NOMO-1 treated with dmso at 0.1 percent for 144 hours (cell line): ENCODE results near the gene ERO1A.
A peak's percentile ranks its signal among the peaks of the same experiment; 100 is the strongest.
"Not testable (repeated sequence)": the region's sequence is repeated elsewhere in the genome, so short reads cannot be mapped to it uniquely, and the experiment has no call there.

Experiments used
- DNase-seq: peaks from one replicate; lab custom pipeline; 2025; ENCODE audit not compliant: unreplicated experiment; lab: John Stamatoyannopoulos, UW

ERO1A gene

GRCh38 chr14:52695481-52696091 is at the start of gene ERO1A:
Gene ERO1A, minus strand, starts transcription at chr14:52695558. Its CDS starts 77 bp downstream, at chr14:52695481.
- DNase-seq: peak; percentile 50

- no peak for DNase-seq
Measured at GRCh38 chr14:52741865-52742264, 46.5 kb upstream of the ERO1A start.

- no peak for DNase-seq
Measured at GRCh38 chr14:52740751-52741150, 45.4 kb upstream of the ERO1A start.

GRCh38 chr14:52738409-52738808 is 43.1 kb upstream of the ERO1A start:
- no peak for DNase-seq

GRCh38 chr14:52735921-52736489 is 40.6 kb upstream of the ERO1A start:
- DNase-seq: no peak

GRCh38 chr14:52733824-52734223 is 38.5 kb upstream of the ERO1A start:
- no peak for DNase-seq

- no peak for DNase-seq
Measured at GRCh38 chr14:52730709-52731111, 35.4 kb upstream of the ERO1A start.

GRCh38 chr14:52729925-52730708 is 34.8 kb upstream of the ERO1A start, which contains the start of gene STYX:
Gene STYX, plus strand, starts transcription at chr14:52730166. Its CDS starts 309 bp downstream, at chr14:52730475.
- peak; percentile 97 for DNase-seq

- no peak for DNase-seq
Measured at GRCh38 chr14:52729585-52729924, 34.2 kb upstream of the ERO1A start.

GRCh38 chr14:52729035-52729434 is 33.7 kb upstream of the ERO1A start:
- DNase-seq: not testable (repeated sequence)

- DNase-seq: not testable (repeated sequence)
Measured at GRCh38 chr14:52727509-52727908, 32.2 kb upstream of the ERO1A start.

GRCh38 chr14:52724360-52724644 is 28.9 kb upstream of the ERO1A start:
- DNase-seq: no peak

- DNase-seq: no peak
Measured at GRCh38 chr14:52723514-52724359, 28.4 kb upstream of the ERO1A start.

GRCh38 chr14:52716155-52716554 is 20.8 kb upstream of the ERO1A start:
- no peak for DNase-seq

GRCh38 chr14:52711666-52712065 is 16.3 kb upstream of the ERO1A start:
- DNase-seq: no peak

- DNase-seq: peak; percentile 87
Measured at GRCh38 chr14:52706724-52707706, 11.7 kb upstream of the ERO1A start, which contains the start of gene PSMC6. Gene PSMC6, plus strand, starts transcription at chr14:52707200. Its CDS starts 20 bp downstream, at chr14:52707220.

GRCh38 chr14:52706286-52706685 is 10.9 kb upstream of the ERO1A start:
- no peak for DNase-seq

- no peak for DNase-seq
Measured at GRCh38 chr14:52703664-52704063, 8.3 kb upstream of the ERO1A start.

- no peak for DNase-seq
Measured at GRCh38 chr14:52703225-52703624, 7.9 kb upstream of the ERO1A start.

GRCh38 chr14:52701223-52701622 is 5.9 kb upstream of the ERO1A start:
- DNase-seq: no peak
